OCI-LY1 (cell line): ENCODE results near the gene HERPUD1.

ENCODE experiments used
- H2AFZ ChIP-seq: fragments of 200-600 bp; sonication (generic), shearing (Covaris generic); 2 replicates; pipeline ENCODE4 v1.6.0; 2014; ENCODE audit warnings: antibody characterized with exemption, mild to moderate bottlenecking, low read length
- H3F3A ChIP-seq: fragments of 200-600 bp; sonication (generic), shearing (Covaris generic); 2 replicates; pipeline ENCODE4 v1.6.0; 2014; ENCODE audit warnings: mild to moderate bottlenecking, antibody characterized with exemption, low read length, moderate library complexity; ENCODE audit not compliant: insufficient read depth
- H3K27ac ChIP-seq: fragments of 200-600 bp; sonication (generic); 2 replicates; pipeline ENCODE4 v1.5.1; 2014; ENCODE audit warnings: low read length, mixed run types, mild to moderate bottlenecking, low read depth; ENCODE audit not compliant: poor library complexity, severe bottlenecking
- H3K27me3 ChIP-seq: fragments of 200-600 bp; sonication (generic); 2 replicates; pipeline ENCODE4 v1.6.0; 2014; ENCODE audit warnings: antibody characterized with exemption, mild to moderate bottlenecking, low read length, moderate library complexity; ENCODE audit not compliant: insufficient read depth
- H3K36me3 ChIP-seq: fragments of 200-600 bp; sonication (generic); 2 replicates; pipeline ENCODE4 v1.6.1; 2014; ENCODE audit warnings: mild to moderate bottlenecking, antibody characterized with exemption, low read length, moderate library complexity, mixed read lengths; ENCODE audit not compliant: insufficient read depth
- H3K4me1 ChIP-seq: fragments of 200-600 bp; sonication (generic); 2 replicates; pipeline ENCODE4 v1.5.1; 2014; ENCODE audit warnings: mild to moderate bottlenecking, low read length, moderate library complexity; ENCODE audit not compliant: insufficient read depth, severe bottlenecking
- H3K4me2 ChIP-seq: fragments of 200-600 bp; sonication (generic), shearing (Covaris generic); 2 replicates; pipeline ENCODE4 v1.6.1; 2014; ENCODE audit warnings: low read length
- H3K4me3 ChIP-seq: fragments of 200-600 bp; sonication (generic); 2 replicates; pipeline ENCODE4 v1.5.1; 2014; ENCODE audit warnings: low read length, low read depth, mild to moderate bottlenecking, mixed read lengths; ENCODE audit not compliant: poor library complexity, severe bottlenecking
- H3K79me2 ChIP-seq: fragments of 200-600 bp; shearing (Covaris generic); 2 replicates; pipeline ENCODE4 v1.6.1; 2016; ENCODE audit warnings: mixed run types, low read length, mixed read lengths; ENCODE audit not compliant: insufficient read depth
- H3K9ac ChIP-seq: fragments of 200-600 bp; sonication (generic), shearing (Covaris generic); 2 replicates; pipeline ENCODE4 v1.6.1; 2014; ENCODE audit warnings: mild to moderate bottlenecking, low read length, mixed read lengths
- H3K9me2 ChIP-seq: fragments of 200-600 bp; sonication (generic), shearing (Covaris generic); 2 replicates; pipeline ENCODE4 v1.6.1; 2014; ENCODE audit warnings: low read depth, mild to moderate bottlenecking, low read length, mixed read lengths
- H3K9me3 ChIP-seq: fragments of 200-600 bp; shearing (Covaris generic); 2 replicates; pipeline ENCODE4 v1.6.1; 2014; ENCODE audit warnings: low read length, mixed read lengths
- H4K20me1 ChIP-seq: fragments of 200-600 bp; sonication (generic), shearing (Covaris generic); 2 replicates; pipeline ENCODE4 v1.6.0; 2016; ENCODE audit warnings: mild to moderate bottlenecking, low read length; ENCODE audit not compliant: insufficient read depth
- CTCF ChIP-seq: fragments of 200-600 bp; sonication (generic), shearing (Covaris generic); IDR thresholded peaks from 2 replicates; pipeline ENCODE4 v1.5.1; 2017; ENCODE audit warnings: mild to moderate bottlenecking, antibody characterized with exemption, low read length, moderate library complexity, mixed read lengths
- EZH2 ChIP-seq: fragments of 200-600 bp; sonication (generic), shearing (Covaris generic); IDR thresholded peaks from 2 replicates; pipeline ENCODE4 v1.8.0; 2017; ENCODE audit warnings: borderline replicate concordance, mixed run types, mild to moderate bottlenecking, antibody characterized with exemption, low read length, moderate library complexity, mixed read lengths

The HERPUD1 gene

GRCh38 chr16:56936491-56936890 is 4.5 kb downstream of the HERPUD1 start:
- Histone ChIP-seq H3K4me2 (peak overlapping the region; percentile 97; the same call in 1 of the 2 replicates), H3K4me3 (no peak overlapping the region), H3K4me1 (peaks cover 81% of the 10 kb centered on the region), H3K9me2 (no peaks in the 10 kb centered on the region), H3K36me3 (peaks cover 88% of the 10 kb centered on the region), H3K27me3 (no peaks in the 10 kb centered on the region), H4K20me1 (no peaks in the 10 kb centered on the region), H2AFZ (no peak overlapping the region), H3K9me3 (no peaks in the 10 kb centered on the region), H3F3A (no peaks in the 10 kb centered on the region), H3K27ac (no peak overlapping the region), H3K79me2 (peaks cover 35% of the 10 kb centered on the region), H3K9ac (no peak overlapping the region)
- TF ChIP-seq CTCF = no peak

- Histone ChIP-seq H3K4me2 (no peak overlapping the region), H3K4me1 (peaks cover 78% of the 10 kb centered on the region), H3K27me3 (no peaks in the 10 kb centered on the region), H3K9me3 (no peaks in the 10 kb centered on the region), H3K9ac (no peak overlapping the region), H3K4me3 (no peak overlapping the region), H3K9me2 (no peaks in the 10 kb centered on the region), H3K27ac (no peak overlapping the region), H3K79me2 (peaks cover 35% of the 10 kb centered on the region), H2AFZ (no peak overlapping the region), H4K20me1 (no peaks in the 10 kb centered on the region), H3F3A (no peaks in the 10 kb centered on the region), H3K36me3 (peaks cover 92% of the 10 kb centered on the region)
- TF ChIP-seq EZH2 (no peak), CTCF (no peak)
Measured at GRCh38 chr16:56936950-56937349, 5.0 kb downstream of the HERPUD1 start.

- H3K79me2 ChIP-seq = peaks cover 19% of the 10 kb centered on the region
- H3K9me3 ChIP-seq = no peaks in the 10 kb centered on the region
- H3K9me2 ChIP-seq = no peaks in the 10 kb centered on the region
- H3K4me1 ChIP-seq = peaks cover 73% of the 10 kb centered on the region
- H4K20me1 ChIP-seq = no peaks in the 10 kb centered on the region
- H3K4me3 ChIP-seq = no peak overlapping the region
- TF ChIP-seq EZH2 (no peak), CTCF (no peak)
- no peak overlapping the region for H2AFZ ChIP-seq
- no peaks in the 10 kb centered on the region for H3K27me3 ChIP-seq
- peaks cover 96% of the 10 kb centered on the region for H3K36me3 ChIP-seq
- H3K27ac ChIP-seq = peak overlapping the region; percentile 76
- H3K9ac ChIP-seq = no peak overlapping the region; the same call in 1 of the 2 replicates
- H3F3A ChIP-seq = no peaks in the 10 kb centered on the region
- H3K4me2 ChIP-seq = peak overlapping the region; percentile 31
Measured at GRCh38 chr16:56938664-56939513, 6.9 kb downstream of the HERPUD1 start.
